Smooth muscle cell (in vitro differentiated cells): ENCODE results near the gene PDE1C. TPM values are rescaled to one million over a fixed set of nuclear protein-coding genes. Genes with fewer than 3 reads are reported as not detected.
A peak's percentile ranks its signal among the peaks of the same experiment; 100 is the strongest.

ENCODE experiments used
- DNase-seq: peaks from one replicate; lab custom pipeline; 2025; ENCODE audit not compliant: unreplicated experiment; lab: John Stamatoyannopoulos, UW
- H2AFZ ChIP-seq: fragments of 200-600 bp; sonication (generic); 2 replicates; pipeline ENCODE4 v1.6.0; 2016; ENCODE audit warnings: antibody characterized with exemption, low read depth, mild to moderate bottlenecking
- H3F3A ChIP-seq: fragments of 200-600 bp; sonication (generic); 2 replicates; pipeline ENCODE4 v1.6.0; 2017; ENCODE audit warnings: antibody characterized with exemption, low read depth
- H3K27ac ChIP-seq: fragments of 200-600 bp; sonication (generic); 2 replicates; pipeline ENCODE4 v1.5.1; 2016; ENCODE audit warnings: low read depth, mild to moderate bottlenecking
- H3K27me3 ChIP-seq: fragments of 200-600 bp; sonication (generic); 2 replicates; pipeline ENCODE4 v1.6.1; 2016; ENCODE audit warnings: low read depth, mild to moderate bottlenecking
- H3K36me3 ChIP-seq: fragments of 200-600 bp; sonication (generic); 2 replicates; pipeline ENCODE4 v1.5.1; 2016; ENCODE audit warnings: low read depth
- H3K4me1 ChIP-seq: fragments of 200-600 bp; sonication (generic); 2 replicates; pipeline ENCODE4 v1.5.1; 2016; ENCODE audit warnings: low read depth
- H3K4me2 ChIP-seq: fragments of 200-600 bp; sonication (generic); 2 replicates; pipeline ENCODE4 v1.6.0; 2016; ENCODE audit warnings: mild to moderate bottlenecking
- H3K4me3 ChIP-seq: fragments of 200-600 bp; sonication (generic); 2 replicates; pipeline ENCODE4 v1.5.1; 2016; ENCODE audit warnings: mild to moderate bottlenecking
- H3K79me2 ChIP-seq: fragments of 200-600 bp; sonication (generic); 2 replicates; pipeline ENCODE4 v1.6.0; 2016; ENCODE audit warnings: low read depth, mild to moderate bottlenecking
- H3K9ac ChIP-seq: fragments of 200-600 bp; sonication (generic); 2 replicates; pipeline ENCODE4 v1.6.0; 2016; ENCODE audit warnings: low read depth
- H3K9me3 ChIP-seq: fragments of 200-600 bp; sonication (generic); replicated peaks from 2 replicates; pipeline ENCODE4 v1.5.1; 2016; ENCODE audit warnings: low read depth
- H4K20me1 ChIP-seq: fragments of 200-600 bp; sonication (generic); 2 replicates; pipeline ENCODE4 v1.6.0; 2016; ENCODE audit warnings: low read depth
- WGBS: methylation state at CpG from one replicate; pipeline ENCODE4 v1.1.7; 2016; ENCODE audit warnings: low lambda C conversion rate; 5-methylcytosine and 5-hydroxymethylcytosine counted together
- polyA plus RNA-seq: library from polyadenylated mRNA; unstranded; fragments of >200 nt; fragmentation: Nextera tagmentation; extraction: Ambion mirVana; gene quantifications from 2 replicates; pipeline ENCODE4 v1.2.1, GENCODE V29; 2016
- total RNA-seq: library from RNA; depleted of rRNA; stranded (reverse); fragments of >200 nt; gene quantifications from 2 replicates; pipeline ENCODE4 v1.2.3, GENCODE V29; 2014
- TF ChIP-seq, protein P1 (sequence below): fragments of 200-600 bp; sonication (generic); IDR thresholded peaks from 2 replicates; pipeline ENCODE4 v1.5.1; 2017; ENCODE audit warnings: borderline replicate concordance, mild to moderate bottlenecking, antibody characterized with exemption; ENCODE audit not compliant: insufficient read depth, poor library complexity, severe bottlenecking

Gene PDE1C
- total and polyA plus RNA-seq, 2 experiments from 2014 or later = 1.2 to 6.9 TPM

- no peaks in the 10 kb centered on the region for H3F3A ChIP-seq
- no peak for DNase-seq
- WGBS = 99% methylated on average over 3 of the region's 3 CpGs
- H3K9me3 ChIP-seq = no peaks in the 10 kb centered on the region
- H3K27ac ChIP-seq = no peak overlapping the region
- no peaks in the 10 kb centered on the region for H4K20me1 ChIP-seq
- H3K4me2 ChIP-seq = no peak overlapping the region
- H3K27me3 ChIP-seq = peaks cover 22% of the 10 kb centered on the region
- H2AFZ ChIP-seq = no peak overlapping the region
- H3K79me2 ChIP-seq = no peaks in the 10 kb centered on the region
- H3K9ac ChIP-seq = no peak overlapping the region
- TF ChIP-seq, protein P1, sequence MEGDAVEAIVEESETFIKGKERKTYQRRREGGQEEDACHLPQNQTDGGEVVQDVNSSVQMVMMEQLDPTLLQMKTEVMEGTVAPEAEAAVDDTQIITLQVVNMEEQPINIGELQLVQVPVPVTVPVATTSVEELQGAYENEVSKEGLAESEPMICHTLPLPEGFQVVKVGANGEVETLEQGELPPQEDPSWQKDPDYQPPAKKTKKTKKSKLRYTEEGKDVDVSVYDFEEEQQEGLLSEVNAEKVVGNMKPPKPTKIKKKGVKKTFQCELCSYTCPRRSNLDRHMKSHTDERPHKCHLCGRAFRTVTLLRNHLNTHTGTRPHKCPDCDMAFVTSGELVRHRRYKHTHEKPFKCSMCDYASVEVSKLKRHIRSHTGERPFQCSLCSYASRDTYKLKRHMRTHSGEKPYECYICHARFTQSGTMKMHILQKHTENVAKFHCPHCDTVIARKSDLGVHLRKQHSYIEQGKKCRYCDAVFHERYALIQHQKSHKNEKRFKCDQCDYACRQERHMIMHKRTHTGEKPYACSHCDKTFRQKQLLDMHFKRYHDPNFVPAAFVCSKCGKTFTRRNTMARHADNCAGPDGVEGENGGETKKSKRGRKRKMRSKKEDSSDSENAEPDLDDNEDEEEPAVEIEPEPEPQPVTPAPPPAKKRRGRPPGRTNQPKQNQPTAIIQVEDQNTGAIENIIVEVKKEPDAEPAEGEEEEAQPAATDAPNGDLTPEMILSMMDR = no peak
- no peak overlapping the region for H3K4me3 ChIP-seq
- no peaks in the 10 kb centered on the region for H3K36me3 ChIP-seq
- peaks cover 11% of the 10 kb centered on the region for H3K4me1 ChIP-seq
Measured at GRCh38 chr7:32061346-32061745, 8.9 kb downstream of the PDE1C start.

- Histone ChIP-seq H3F3A (no peaks in the 10 kb centered on the region), H3K4me1 (peaks cover 11% of the 10 kb centered on the region), H4K20me1 (no peaks in the 10 kb centered on the region), H3K27me3 (peaks cover 8% of the 10 kb centered on the region), H3K4me2 (peak overlapping the region; percentile 77), H3K9me3 (no peaks in the 10 kb centered on the region), H3K9ac (no peak overlapping the region), H3K79me2 (no peaks in the 10 kb centered on the region), H3K27ac (peak overlapping the region; percentile 33), H3K36me3 (no peaks in the 10 kb centered on the region), H3K4me3 (peak overlapping the region; percentile 12), H2AFZ (no peak overlapping the region)
- 15% methylated on average over 6 of the region's 6 CpGs for WGBS
- TF ChIP-seq, protein P1 = no peak
- no peak for DNase-seq
Measured at GRCh38 chr7:32059289-32060011, 10.8 kb downstream of the PDE1C start.

GRCh38 chr7:32058002-32058401, 12.2 kb downstream of the PDE1C start:
- Histone ChIP-seq H3K27me3 (no peaks in the 10 kb centered on the region), H3K27ac (no peak overlapping the region), H3K9me3 (no peaks in the 10 kb centered on the region), H3K4me3 (no peak overlapping the region), H3K79me2 (no peaks in the 10 kb centered on the region), H3K4me1 (peaks cover 11% of the 10 kb centered on the region), H4K20me1 (no peaks in the 10 kb centered on the region), H3K36me3 (no peaks in the 10 kb centered on the region), H2AFZ (no peak overlapping the region), H3F3A (no peaks in the 10 kb centered on the region), H3K9ac (no peak overlapping the region), H3K4me2 (no peak overlapping the region)
- DNase-seq = no peak
- WGBS = 66% methylated on average over 5 of the region's 5 CpGs
- TF ChIP-seq, protein P1 = no peak

DNA sequence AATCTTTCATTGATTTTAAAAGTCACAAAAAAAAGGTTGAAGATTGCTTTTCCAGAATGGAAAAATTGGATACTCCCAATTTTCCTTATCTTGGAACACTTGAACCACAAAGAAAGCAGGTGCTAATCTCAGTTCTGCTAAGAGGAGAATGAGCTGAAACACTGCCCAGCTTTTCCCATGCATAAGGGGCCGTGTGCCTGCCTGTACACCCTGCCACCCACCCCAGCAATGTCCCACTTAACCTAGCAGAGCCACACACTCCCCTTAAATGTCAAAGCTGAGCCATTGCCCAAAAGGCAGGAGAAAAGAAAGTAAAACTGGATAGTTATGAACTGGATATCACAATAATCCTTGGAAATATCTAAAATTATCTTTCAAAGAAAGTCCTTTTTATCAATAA, 13.4 kb downstream of the PDE1C start:
- Histone ChIP-seq H4K20me1 (no peaks in the 10 kb centered on the region), H3K9ac (no peak overlapping the region), H2AFZ (no peak overlapping the region), H3K36me3 (no peaks in the 10 kb centered on the region), H3K4me2 (no peak overlapping the region), H3K27ac (no peak overlapping the region), H3K27me3 (no peaks in the 10 kb centered on the region), H3K9me3 (no peaks in the 10 kb centered on the region), H3K4me1 (peaks cover 11% of the 10 kb centered on the region), H3K4me3 (no peak overlapping the region), H3K79me2 (no peaks in the 10 kb centered on the region), H3F3A (no peaks in the 10 kb centered on the region)
- no peak for DNase-seq
- 65% methylated on average over 1 of the region's 1 CpG for WGBS
- TF ChIP-seq, protein P1 = no peak
